Inflammatory macrophage treated with lipopolysaccharide for 1 hour (primary cell): ENCODE results near the gene APOA4.
A peak's percentile ranks its signal among the peaks of the same experiment; 100 is the strongest.

ENCODE experiments used
- DNase-seq, 2 donors: peaks; one replicate each; pipeline ENCODE4 v3.0.0-alpha.2; 2020 to 2022

The APOA4 gene

GRCh38 chr11:116823031-116823843 is at the start of gene APOA4:
APOA4 (minus strand) TSS chr11:116823304; CDS start chr11:116823191, 113 bp downstream.
- DNase-seq, result no peak

DNA sequence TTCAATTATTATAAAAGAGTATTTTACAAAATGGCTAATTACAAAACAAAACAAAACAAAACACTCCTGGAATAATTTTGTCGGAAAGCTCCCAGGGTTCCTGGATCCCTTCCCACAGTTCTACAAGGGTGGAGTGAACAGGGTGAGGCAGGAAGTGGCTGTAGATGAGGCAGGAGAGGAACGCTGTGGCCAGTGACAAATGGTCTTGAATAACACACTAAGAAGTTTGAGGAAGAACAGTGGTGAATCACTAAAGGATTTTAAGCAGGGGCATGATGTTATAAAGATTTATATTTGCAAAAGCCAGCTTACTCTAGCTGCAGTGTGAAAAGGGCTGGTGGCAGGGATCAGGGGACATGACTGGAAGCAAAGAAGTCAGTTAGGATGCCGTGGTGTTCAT is 48.1 kb upstream of the APOA4 start:
- DNase-seq, result peak; percentile 22 to 27

DNA sequence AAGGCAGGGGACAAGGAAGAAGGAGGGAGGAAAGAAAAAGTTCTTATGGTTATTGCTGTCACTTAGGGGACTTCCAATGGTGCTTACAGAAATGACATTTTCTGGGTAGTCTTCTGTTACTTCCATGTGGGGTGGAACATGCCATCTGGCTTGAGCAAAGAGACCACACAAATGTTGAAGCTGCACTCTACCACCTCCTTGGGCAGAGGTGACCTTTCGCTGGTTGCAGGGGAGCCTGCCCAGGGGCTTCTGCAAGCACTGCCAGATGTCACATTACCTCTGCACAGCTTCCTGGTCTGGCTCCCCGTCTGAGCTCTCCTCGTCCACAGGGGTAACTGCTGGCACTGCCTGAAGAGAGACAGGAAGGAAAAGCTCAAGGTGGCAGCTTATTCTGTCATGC is 47.0 kb upstream of the APOA4 start:
- no peak for DNase-seq

DNA sequence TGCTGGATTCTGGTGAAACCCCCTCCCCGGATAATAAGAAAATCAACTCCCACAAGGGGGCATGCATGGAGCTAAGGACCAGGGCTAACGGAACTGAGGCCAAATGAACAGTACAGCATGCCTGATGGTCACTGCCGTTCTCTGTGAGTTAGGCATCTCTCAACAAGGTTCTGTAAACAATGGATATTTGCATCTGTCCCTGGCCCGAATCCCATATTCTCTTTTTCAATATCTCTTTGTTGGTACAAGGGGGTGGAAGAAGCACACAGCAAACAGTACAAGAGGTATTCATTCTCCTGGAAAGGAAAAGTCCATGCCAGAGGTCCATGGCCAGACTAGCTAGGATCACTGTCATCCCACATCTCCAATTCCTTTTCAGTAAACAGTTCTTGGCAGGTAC is 46.5 kb upstream of the APOA4 start:
- no peak for DNase-seq

- DNase-seq, result no peak
Observed at GRCh38 chr11:116868066-116868465, 45.0 kb upstream of the APOA4 start.

GRCh38 chr11:116867619-116868018 is 44.5 kb upstream of the APOA4 start:
- DNase-seq, result no peak

DNA sequence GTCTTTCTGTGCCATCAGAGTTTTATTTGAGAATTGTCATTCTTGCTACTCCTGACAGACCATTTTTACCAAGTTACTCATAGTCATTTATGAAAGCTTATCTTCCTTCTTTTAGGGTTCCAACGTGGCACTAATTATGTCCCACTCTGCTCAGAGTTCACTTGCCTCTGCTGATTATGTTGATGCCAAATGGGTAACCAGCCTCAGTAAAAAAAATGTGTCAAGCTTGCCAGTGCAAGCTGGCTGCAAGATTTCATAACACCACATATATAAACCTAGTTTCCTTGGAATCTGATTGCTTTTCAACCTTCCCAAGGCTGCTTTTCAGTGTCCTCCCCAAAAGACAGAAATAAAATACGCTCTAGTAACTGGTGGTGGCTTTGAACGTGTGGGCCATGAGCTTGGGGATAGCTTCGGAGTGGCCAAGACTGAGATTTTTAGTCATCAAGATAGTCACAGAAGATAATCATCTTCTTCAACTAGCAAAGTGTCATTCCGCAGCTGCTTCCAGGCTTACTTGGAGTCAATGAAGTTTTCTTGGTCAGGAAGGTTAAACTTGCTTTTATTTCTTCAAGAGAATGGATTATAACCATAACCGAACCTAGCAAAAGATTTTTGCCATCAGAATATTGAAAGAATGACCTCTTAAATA is 43.8 kb upstream of the APOA4 start:
- DNase-seq, result no peak

- no peak for DNase-seq
Observed at GRCh38 chr11:116865696-116866095, 42.6 kb upstream of the APOA4 start.

DNA sequence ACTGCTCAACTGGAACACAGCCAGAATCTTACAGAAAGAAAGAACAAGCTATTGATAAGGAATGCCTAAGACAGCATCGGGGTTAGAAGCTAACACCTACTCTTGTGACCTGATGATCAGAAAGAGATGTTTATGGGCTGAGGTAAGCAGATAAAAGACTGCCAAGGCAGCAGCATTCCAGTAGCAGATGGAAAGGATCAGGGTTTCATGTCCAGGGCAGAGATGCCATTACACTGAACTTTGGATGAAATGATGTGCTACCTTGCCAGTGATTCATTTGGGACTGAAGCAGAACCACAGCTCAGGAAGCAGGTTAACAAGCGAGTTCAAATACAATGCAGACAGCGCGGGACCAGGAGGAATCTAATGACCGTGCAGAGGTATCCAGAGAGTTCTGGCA is 41.4 kb upstream of the APOA4 start:
- no peak for DNase-seq

GRCh38 chr11:116862951-116863350 is 39.8 kb upstream of the APOA4 start:
- DNase-seq, result no peak

DNA sequence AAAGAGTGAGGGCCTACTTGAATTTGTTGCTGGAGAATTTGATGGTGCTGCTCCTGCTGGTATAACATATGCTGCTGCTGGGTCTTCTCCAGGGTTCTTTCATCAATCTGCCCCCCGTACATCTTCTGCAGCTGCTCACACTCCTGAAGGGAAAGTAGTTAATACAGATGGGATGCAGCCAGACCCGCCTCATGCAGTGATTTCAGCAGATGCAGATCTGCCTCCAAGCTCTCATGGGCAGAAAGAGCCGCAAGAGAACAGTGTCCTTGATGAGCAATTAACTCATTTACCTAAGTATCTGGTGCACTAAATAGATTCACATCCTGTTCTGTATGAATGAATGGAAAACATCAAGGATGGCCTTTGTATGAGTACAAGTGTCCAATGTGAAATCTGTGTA is 39.1 kb upstream of the APOA4 start:
- DNase-seq, result no peak

DNA sequence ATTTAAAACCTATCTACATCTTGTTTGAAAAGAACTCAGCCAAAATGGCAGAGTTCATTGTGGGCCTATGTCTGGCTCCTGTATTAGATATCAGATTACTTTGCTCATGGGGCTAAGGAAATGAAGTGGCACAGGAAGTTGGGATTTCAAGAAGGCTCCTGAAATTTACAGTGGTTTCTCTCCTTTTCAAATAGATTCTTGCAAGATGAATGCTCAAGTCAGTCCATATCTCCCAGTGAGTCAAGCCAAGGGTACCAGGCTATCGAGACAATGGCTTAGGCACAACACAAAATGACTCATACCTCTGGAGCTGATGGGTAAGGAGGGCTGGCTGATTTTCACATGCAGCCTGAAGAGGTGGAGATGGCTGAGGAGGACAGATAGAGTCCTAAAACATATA is 38.4 kb upstream of the APOA4 start:
- DNase-seq, result no peak

GRCh38 chr11:116860303-116860702 is 37.2 kb upstream of the APOA4 start:
- peak in 1 of 2 donors; percentile 25 for DNase-seq

- DNase-seq, result no peak
Observed at GRCh38 chr11:116859175-116859574, 36.1 kb upstream of the APOA4 start.

- DNase-seq, result no peak
Observed at GRCh38 chr11:116857936-116858335, 34.8 kb upstream of the APOA4 start.

DNA sequence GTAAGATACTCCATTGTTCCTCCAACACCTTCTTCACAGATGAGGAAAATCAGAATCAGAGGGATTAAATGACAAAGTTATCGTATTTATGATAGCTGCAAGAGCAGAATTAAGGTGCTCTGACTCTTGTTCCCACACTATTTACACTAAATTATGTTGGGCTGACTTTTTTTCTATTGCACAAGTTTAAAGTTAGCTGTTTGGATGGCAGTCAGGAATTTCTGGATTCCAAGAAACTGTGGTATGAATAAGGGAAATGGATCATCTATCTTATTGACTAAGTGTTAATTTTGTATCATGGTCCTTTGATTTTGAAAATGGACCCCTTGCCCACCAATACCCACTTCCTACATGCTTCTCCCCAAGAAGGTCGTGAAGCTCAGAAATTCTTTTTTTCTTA is 34.2 kb upstream of the APOA4 start:
- DNase-seq, result no peak

GRCh38 chr11:116856423-116856822 is 33.3 kb upstream of the APOA4 start:
- DNase-seq, result no peak

DNA sequence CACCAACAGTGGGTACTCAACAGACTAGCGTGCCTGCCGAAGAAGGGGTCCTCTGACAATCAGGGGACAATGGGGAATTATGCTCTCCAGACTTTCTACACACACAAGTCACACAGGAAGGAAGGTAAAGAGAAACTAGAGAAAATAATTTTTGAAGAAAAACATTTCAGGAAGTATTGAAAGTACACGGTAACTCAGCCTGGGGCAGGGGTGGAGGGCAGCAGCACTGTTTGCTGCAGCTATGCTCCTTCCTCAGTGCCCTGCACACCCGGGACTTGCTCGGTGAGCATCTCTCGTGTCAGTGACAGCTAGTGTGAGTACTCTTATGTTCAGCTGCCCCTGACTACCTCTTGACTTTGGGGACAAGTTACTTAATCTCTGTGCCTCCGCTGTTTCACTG is 32.3 kb upstream of the APOA4 start:
- no peak for DNase-seq

DNA sequence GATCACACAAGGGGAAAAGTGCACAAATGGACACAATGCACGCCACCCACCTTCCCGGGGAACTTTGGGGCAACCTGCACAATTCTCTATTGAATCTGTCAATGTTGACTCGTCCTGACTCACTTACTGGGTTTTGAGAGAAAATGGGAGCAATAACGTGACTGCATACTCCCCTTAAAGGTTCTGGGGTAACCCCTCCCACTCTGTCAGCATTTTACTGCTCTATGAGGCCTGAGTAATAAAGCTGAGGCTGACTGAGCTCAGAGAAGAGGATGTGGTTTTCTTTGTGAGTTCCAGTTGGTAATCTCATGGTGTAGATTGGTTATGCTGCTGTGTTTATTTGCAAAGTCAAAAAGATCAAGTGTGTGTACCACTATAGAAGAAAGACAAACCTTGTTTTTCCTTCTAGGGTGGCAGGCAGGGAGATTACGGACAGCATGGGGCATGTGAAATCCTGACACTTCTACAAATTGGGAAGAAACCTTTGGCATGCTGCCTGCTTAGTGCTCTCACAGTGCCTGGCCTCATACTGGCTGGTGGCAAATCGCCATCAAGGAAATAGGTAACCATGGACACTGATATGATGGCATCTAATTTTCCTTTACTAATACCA is 30.5 kb upstream of the APOA4 start:
- peak; percentile 82 to 88 for DNase-seq

DNA sequence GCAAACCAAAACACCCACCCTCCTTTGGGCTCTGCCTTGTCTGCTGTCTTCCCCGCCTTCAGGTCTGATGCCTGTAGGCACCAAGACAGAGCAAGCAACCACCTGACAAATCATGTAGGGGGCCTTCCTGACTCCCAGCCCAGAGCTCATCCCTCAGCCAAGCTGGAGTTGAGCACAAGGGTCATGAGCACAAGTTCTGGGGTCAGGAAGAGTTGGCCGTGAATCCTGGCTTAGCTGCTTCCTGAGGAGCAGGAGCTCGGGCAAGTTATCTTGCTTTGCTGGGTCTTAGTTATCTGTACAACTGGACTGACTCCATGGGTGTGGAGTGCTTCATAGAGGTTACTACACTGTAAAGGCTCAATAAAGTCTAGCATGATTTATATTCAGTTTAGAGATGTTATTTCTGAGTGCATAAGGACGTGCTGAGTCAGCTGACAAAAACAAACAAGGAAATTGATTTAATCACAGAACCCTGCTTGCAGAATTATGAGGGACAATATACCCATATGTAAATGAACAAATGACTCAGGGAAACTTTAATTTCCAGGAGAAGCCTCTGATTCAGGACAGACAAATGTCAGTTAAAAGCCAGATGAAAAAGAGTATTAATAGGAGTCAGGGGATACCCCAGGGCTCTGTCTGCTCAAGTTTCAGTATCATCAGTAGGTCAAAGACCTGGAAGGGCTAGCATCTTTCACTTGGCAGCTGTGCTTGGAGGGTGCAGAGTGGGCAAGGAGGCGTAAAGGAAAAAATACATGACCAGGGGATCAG is 29.3 kb upstream of the APOA4 start:
- DNase-seq, result peak in 1 of 2 donors; percentile 22

GRCh38 chr11:116851626-116852025 is 28.5 kb upstream of the APOA4 start:
- peak; percentile 77 to 87 for DNase-seq

DNA sequence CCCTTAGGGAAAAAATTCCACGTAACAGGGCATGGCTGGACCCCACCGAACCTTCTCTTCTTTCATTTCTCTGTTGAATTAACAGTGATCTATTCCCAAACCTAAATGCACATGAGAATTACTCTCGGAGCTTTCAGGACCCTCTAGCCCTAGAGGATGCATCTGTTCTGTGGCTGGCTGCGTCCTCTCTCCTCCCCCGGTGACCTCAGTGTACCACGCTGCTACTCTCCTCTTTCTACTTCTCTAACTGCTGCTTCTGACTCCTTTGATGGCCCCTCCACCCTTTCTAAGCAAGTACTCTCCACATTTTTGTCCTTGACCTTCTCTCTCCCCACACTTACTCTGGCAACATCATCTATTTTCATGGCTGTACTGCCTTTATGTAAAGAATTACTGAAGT is 26.4 kb upstream of the APOA4 start:
- DNase-seq, result no peak

DNA sequence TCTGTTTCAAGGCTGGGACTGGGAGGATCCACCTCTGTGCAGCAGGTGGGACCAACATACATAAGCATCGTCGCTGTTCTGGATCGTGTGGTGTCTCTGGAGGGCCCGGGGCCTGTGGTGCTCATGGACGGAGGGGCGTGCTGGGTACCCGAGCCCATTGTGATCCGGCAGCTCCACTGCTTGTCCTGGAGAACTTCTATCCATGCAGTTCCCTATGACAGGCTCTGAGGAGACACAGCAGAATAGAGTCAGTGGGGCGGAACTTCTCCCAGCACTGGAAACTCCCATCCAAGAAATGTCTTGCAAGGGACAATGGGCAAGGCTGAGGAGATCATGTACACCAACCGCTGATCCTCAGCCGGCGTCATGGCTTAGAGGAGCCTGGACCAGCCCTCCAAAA is 26.0 kb upstream of the APOA4 start:
- DNase-seq, result no peak
